SW480 (cell line): ENCODE results near the gene VEGFA.

Experiments
- DNase-seq: peaks from one replicate; pipeline ENCODE4 v3.0.0-alpha.2; 2016; ENCODE audit warnings: low spot score

The VEGFA gene

DNA sequence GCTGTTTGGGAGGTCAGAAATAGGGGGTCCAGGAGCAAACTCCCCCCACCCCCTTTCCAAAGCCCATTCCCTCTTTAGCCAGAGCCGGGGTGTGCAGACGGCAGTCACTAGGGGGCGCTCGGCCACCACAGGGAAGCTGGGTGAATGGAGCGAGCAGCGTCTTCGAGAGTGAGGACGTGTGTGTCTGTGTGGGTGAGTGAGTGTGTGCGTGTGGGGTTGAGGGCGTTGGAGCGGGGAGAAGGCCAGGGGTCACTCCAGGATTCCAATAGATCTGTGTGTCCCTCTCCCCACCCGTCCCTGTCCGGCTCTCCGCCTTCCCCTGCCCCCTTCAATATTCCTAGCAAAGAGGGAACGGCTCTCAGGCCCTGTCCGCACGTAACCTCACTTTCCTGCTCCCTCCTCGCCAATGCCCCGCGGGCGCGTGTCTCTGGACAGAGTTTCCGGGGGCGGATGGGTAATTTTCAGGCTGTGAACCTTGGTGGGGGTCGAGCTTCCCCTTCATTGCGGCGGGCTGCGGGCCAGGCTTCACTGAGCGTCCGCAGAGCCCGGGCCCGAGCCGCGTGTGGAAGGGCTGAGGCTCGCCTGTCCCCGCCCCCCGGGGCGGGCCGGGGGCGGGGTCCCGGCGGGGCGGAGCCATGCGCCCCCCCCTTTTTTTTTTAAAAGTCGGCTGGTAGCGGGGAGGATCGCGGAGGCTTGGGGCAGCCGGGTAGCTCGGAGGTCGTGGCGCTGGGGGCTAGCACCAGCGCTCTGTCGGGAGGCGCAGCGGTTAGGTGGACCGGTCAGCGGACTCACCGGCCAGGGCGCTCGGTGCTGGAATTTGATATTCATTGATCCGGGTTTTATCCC is at the start of gene VEGFA:
TSS of gene VEGFA (plus strand) at position 686 of the 846 bp plus-strand sequence.
- DNase-seq: peak; percentile 79

DNA sequence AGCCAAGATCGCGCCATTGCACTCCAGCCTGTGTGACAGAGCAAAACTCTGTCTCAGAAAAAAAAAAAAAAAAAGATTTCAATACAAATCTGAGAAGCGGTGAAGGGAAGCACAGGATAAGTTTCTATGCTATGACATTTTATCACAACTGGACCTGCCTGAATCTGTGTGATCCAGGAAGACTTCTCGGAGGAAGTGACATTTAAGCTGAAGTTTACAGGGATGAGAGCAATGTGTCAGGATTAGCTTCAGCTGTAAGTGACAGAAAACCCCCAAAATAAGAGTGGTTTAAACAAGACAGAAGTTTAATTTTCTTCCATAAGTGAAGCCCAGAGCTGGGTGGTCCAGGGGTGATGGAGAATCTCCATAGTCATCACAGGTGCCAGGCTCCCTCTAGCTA is 49.0 kb upstream of the VEGFA start:
- no peak for DNase-seq

DNA sequence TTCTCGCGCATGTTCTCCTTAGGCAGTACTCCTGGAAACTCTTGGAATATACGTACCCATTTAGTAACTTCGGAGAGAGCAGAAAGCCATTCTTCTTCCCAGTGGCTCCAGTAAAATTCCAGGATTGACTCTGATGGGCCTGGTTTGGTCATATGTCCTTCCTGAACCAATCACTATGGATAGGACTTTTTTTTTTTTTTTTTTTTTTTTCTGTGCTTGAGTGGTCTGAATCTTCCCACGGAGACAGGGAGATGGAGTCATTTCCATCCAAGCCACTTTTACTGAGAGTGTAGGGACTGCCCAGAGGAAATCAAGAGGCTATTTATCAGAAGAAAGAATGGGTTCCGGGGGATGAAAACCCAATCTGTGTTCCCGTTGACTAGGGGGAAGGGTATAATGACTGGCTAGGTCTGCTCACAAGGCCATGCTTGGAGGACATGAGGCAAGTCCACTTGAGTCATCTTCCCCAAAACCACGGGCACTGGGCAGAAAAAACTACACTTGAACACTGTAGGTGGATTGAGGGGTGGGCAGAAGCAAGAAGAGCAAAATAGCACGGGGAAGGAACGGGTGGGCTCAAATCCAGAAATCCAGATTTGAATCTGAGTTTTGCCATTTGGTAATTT is 47.0 kb upstream of the VEGFA start:
- DNase-seq: no peak

DNA sequence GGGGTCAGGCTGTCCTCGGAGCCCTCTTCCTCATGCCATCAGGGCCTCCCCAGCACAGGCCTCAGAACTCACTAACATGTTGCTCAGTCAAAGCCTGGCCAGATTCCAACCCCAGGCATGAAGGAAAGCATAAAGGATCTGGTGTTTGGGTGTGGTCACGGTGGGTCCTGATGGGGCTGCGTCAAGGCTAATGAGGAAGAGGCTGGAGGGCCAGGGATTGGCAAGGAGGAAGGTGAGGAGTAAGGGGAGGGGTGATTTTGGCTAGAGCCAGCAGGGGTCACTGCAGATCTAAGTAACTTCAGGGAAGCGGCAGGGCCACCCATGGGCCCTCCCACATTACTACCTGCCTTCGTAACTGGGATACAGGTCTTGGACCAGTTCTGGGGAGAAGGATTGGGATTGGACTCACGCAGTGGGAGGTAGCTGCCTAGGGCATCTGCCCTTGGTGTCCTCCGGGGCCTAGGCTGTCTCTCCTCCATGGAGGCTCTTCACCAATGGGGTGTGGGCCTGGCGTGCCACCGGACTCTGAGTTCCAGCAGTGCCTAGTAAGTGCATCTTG is 46.2 kb upstream of the VEGFA start:
- DNase-seq: peak; percentile 75

DNA sequence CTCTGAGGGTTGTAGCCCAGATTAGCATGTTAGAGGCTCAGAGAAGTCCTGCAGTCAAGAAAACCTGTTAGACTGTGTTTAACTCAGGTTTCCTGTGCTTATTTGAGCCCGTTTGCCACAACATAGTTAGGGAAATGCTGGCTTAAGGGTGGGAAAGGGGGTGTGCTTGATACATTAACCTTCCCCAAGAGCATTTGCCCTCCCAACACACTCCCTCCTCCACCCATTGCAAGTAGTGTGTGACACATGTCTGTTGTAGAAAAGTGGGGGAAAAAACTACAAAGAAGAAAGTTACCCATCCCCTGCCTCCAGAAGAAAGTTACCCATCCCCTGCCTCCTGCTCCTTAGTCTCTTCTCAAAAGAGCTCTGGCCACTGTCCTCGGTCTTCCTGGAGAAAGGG is 45.7 kb upstream of the VEGFA start:
- DNase-seq: no peak

DNA sequence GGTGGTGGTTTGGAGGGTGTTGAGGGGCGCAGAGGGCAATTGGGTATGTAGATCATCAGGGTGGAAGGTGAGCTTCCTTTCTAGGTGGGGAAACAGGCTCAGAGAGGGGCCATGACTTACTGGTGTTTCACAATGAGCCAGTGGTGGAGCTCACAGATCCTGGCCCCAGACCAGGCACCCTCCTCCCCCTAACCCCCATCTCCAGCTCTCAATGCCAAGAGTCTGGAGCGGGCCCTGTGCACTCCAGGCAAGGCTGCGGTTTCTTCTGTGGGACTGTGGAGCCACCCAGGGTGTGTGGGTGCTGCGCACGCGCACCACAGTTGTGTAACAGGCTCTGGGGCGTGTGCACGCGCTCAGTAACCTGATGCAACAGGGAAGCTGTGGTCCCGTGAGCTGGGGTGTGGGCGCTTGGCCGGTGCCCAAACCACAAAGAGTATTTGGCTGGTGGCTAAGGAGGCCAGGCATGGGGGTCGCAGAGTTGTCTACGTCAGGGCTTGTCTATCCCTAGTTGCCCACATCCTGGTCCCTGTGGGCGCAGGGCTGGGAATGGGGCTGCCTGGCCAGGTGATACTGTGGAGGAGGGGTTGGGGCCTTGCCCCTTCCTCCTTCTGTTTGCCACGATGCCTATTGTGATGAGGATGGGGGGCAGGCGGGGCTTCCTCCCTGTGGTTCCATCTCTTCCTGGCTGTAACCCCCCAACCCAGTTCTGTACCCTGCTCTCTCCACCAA is 44.9 kb upstream of the VEGFA start:
- DNase-seq: peak; percentile 88

DNA sequence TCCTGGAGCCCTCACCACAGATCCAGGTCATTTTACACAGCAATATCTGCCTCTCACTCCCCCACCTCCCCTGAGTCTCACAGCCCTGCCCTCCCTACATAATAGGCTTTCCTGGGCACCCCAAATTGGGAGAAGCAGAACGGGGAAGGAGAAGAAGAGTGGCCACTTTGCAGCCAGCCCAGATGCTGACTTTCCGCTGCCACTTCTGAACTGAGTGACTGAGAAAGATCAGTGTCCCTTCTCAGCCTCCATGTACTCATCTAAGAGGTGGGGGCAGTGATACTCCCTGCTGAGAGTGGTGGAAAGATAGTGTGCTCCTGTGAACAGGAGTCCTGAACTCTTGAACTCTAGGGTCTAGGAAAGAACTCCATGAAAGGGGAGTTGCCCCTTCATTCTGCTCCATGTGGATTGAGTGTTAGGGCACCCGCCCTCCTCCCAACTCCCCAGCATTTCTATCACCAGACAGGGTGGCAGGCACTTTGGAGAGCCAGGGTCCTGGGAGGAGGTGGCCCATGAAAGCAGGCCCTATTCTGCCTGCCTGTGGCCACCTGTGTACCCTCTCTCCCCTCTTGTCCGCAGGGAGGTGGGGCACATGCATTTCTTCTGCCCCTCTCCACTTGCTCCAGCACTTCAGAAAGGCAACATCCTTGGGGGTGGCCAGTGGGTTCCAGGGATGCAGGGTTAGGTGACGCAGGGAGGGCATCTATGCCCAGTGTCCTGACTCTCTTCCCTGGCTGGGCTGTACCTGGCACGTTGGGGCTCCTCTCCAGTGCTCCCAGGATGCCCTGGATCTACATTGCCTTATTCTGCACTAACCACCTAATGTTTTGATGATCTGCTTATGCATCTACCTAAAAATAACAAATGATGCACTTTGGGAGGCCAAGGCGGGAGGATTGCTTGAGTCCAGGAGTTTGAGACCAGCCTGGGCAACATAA is 44.1 kb upstream of the VEGFA start:
- no peak for DNase-seq

DNA sequence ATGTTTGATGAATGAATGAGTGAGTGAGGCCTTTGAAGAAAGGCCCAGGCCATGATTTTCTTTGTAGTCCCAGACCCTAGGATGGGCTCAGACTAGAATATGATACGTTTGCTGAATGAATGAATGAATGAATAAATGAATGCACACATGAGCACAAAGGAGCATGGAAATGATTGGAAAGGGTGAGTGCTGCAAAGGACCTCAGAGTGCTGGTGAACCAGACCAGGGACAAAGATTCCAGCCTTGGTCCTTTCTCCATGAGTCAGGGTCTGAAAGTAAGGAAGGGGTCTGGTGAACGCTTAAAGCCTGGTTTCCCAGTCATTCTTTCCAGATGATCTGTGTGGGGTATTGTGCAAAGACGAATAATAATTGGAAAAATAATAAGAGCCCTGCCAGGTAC is 42.4 kb upstream of the VEGFA start:
- DNase-seq: no peak

DNA sequence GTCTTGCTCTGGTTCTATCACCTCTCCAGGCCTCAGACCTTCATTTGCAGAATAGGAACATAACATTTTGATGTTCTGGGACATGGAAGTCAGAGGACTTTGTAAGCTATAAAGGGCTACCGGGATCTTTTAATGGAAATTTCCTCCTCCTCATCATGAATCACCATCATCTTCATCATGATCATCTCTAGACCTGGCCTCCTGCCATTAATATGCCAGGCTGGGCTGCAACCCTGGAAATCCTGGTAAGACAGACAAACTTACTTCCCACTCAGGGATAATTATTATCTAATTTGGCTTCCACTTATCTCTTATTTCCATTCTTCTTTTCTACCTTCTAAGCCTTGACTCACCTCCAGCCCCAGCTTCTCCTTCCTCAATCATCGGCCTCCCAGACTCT is 41.4 kb upstream of the VEGFA start:
- DNase-seq: no peak

DNA sequence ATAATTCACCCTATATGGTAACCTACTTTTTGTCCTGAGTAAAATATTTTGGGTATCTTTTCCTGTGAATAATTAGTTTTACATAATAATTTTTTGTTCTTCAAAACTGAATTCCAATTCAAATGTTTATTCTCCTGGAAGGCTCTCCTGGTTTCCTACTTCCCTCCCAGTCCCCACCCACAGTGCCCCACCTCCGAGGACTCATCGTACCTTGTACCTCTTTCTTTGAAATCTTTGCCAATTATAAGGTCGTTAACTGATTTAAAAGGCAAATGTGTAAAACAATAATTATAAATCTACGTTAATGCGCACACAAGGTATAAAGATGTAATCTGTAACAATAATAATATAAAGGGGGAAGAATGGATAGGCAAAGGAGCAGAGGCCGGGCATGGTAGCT is 40.5 kb upstream of the VEGFA start:
- DNase-seq: no peak

DNA sequence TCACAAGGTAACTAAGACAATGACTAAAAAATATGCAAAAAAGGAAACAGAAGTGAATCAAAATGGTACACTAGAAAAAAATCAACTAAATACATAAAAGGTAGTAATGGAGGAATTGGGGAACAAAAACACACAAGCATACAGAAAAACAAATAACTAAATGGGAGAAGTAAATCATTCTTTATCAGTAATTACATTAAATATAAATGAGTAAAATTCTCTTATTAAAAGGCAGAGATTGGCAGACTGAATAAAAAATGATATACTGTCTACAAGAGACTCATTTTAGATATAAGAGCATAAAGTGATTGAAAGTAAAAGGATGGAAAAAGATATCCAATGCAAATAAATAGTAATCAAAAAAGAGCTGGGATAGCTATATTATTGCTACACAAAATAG is 39.4 kb upstream of the VEGFA start:
- no peak for DNase-seq

DNA sequence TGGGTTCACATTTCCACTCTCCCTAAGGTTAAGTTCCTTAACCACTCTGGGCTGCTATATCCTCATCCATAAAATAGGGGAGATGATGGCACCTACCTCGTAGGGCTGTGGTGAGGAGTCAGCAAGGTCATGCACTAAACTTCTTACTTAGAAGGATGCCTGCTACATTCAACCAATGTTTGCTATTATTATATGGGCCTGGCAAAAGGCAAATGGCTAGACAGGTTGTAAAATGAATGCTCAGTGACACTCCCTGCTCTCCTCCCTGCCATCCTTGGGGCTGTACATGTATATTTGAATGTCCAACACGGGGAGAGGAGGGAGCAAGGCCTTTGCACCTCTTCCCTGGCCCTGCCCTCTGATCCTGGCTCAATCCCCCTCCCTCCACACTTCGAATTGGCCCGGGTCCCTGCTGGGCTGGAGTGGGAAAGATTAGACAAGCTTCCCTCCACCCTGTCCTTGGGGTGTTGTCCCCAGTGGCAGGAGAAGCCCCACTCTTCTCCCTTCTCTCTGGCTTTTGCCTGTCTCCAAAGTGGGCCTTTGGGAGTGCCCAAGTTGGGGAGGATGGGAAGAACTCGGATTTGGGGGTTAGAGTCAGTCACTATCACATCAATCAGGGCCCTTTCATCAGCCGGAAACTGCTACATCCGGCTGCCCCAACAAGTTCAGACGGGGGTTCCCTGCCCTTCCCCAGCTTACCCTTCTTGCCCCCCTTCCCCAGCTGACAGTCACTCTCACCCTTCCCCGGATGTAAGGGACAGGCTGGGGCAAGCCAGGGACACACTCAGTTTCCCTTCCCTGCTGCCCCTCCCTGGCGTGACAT is 36.3 kb upstream of the VEGFA start:
- DNase-seq: no peak

DNA sequence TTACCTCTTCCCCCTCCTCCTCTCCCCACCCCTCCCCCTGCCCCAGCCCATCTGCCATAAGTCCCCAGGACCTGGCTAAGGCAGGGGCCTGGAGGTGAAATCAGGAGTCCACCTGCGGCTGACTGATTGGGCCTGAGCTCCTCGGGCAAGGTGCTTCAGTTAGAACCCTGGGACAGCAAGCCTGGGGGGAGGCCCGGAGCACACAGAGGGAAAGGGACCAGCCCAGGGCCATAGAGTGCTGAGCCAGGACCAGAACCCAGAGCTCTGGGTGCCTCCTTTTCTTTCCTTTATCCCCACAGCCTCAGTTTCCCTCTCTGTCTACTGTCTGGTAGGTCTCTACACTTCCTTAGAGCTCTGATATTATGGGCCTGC is 35.7 kb upstream of the VEGFA start:
- DNase-seq: no peak

DNA sequence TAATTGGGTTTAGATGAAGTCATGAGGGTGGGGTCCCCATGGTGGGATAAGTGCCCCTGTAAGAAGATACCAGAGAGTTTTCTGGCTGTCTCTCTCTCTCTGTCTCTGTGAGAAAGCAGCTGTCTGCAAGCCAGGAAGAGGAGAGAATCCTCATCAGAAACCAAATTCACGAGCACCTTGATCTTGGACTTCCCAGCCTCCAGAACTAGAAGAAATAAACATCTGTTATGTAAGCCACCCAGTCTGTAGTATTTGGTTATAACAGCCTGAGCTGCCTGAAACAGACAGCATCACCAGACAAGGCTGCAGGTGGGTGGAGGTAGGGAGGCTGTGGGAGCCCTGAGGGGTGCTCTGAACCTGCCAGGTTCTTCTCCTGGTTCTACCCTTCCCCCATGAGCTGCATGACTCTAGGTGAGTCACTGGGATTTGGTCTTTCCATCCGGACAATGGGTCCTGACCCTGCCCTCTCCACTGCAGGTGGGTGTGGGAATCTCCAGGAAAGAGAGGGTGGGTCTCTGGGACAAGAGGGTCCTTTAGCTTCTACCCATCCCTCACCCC is 34.3 kb upstream of the VEGFA start:
- no peak for DNase-seq

DNA sequence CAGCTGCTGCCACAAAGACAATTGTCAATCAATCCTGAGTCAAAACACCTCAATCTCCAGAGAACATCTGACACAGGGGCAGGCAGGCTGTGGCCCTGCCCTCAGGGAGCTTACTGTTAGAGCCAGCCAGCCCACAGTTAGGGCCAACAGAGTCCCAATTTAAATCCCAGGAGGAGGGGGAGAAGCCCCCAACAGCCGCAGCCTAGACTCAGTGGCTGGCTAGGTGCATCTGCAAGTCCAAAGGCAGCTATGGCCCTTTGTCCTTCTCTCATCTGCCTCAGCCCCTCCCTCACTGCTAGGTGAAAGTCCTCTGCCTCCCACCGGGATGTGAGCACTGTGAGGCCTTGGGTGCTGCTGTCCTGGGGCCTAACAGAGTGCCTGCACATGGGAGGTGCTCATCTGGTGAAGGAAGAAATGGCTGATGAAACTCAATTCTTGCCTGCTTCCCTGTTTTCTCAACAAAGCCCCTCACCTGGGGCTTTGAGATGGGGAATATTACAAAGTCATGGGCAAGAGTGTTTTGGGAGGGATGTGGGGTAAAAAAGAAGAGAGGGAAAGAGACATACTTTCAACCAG is 33.7 kb upstream of the VEGFA start:
- DNase-seq: no peak

DNA sequence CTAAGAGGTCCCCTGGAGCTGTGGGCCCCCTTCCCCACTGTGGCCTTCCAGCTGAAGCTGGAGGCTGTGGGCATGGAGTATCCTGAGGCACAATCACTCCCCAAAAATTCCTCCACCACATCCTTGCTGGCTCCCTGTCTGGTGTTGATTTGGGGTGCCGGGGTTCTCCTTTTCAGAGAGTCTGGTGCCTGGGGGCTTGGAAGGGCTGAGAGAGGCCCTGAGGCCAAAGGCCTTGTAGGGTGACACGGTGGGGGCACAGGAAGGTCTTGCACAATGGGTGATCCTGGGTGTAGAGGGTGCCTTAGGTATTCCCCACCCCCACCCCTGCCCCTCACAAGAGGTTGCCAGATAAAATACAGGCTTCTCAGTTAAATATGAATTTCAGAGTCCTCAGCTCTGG is 33.2 kb upstream of the VEGFA start:
- DNase-seq: no peak

DNA sequence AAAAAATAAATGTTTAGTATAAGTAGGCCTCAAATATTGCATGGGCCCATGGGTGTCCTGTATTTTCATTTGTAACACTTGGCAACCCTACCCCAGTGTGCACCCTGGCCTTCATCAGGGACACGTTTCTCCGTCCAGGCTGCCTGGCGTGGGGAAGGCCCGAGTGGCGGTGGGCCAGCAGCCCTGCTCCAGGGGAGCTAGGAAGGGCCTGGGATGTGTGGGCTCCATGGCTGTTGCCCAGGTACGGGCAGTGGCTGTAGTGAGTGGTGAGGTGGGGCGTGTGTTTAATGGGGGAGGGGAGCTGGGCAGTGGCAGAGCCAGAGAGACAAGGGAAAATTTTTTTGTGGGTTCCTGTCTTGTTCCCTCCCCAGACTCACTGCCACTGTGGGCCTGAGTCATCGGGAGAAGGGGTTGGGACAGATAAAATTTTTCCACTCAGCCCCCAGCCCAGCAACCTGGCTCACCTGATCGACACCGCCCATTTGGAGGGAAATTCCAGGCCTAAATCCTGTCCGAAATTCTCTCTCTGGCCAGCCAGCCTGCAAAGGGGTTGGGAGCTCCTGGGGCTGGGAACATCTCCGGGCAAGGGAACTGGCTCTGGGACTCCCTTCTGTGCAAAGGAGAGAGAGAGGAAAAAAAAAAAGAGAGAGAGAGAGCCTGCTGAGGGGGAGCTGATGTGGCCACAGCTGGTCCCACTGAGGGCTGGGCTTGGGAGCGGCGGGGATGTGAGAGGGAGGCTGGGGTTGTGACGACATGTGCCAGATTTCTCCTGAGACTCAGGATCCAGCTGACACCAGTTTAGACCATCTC is 32.5 kb upstream of the VEGFA start:
- DNase-seq: no peak

DNA sequence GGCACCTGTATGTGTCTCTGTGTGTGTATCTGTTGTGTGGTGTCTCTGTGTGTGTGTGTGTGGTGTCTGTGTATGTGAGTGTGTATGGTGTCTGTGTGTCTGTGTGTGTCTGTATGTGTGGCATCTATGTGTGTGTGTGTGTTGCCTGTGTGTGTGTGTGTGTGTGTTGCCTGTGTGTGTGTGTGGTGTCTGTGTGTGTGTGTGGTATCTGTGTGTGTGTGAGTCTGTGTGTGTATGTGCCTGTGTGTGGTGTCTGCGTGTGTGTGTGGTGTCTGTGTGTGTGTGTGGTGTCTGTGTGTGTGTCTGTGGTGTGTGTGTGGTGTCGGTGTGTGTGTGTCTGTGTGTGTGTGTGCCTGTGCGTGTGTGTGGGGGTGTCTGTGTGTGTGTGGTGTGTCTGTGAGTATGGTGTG is 31.7 kb upstream of the VEGFA start:
- no peak for DNase-seq
